IPS-NIHi7 (cell line): ENCODE measurements around the gene TRPM2.
"Not testable (repeated sequence)": the region's sequence is repeated elsewhere in the genome, so short reads cannot be mapped to it uniquely, and the experiment has no call there.

ENCODE experiments used
- DNase-seq: peaks from one replicate; pipeline ENCODE4 v3.0.0; 2012; ENCODE audit warnings: mixed read lengths; ENCODE audit errors: extremely low spot score

Gene TRPM2

GRCh38 chr21:44415073-44416025 is 61.9 kb downstream of the TRPM2 start:
- peak; percentile 43 for DNase-seq

DNA sequence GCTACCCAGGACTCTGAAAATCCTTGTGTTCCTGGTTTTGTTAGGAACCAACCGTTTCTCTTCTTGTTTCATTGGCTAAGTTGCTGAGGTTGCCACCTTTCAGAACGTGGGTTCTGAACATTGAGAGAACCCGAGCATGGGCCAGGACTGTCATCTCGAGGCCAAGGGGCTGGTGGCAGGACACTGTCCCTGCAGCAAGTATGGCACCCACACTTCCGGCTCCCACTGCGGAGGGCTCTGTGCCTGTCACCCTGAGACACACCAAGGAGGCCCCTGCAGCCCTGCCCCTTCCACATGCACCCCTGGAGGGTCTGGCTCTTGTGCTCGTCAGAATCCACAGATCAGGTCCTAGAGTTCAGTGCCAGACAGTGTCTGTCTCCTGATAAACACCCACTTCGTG is 62.8 kb downstream of the TRPM2 start:
- no peak for DNase-seq

DNA sequence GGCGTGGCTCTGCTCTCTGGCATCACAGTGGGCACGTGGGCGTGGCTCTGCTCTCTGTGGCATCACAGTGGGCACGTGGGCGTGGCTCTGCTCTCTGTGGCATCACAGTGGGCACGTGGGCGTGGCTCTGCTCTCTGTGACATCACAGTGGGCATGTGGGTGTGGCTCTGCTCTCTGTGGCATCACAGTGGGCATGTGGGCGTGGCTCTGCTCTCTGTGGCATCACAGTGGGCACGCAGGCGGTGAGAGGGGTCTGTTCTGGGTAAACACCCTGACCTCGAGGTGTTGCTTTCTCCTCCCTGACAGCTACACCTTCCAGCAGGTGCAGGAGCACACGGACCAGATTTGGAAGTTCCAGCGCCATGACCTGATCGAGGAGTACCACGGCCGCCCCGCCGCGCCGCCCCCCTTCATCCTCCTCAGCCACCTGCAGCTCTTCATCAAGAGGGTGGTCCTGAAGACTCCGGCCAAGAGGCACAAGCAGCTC is 64.2 kb downstream of the TRPM2 start:
- not testable (repeated sequence) for DNase-seq

DNA sequence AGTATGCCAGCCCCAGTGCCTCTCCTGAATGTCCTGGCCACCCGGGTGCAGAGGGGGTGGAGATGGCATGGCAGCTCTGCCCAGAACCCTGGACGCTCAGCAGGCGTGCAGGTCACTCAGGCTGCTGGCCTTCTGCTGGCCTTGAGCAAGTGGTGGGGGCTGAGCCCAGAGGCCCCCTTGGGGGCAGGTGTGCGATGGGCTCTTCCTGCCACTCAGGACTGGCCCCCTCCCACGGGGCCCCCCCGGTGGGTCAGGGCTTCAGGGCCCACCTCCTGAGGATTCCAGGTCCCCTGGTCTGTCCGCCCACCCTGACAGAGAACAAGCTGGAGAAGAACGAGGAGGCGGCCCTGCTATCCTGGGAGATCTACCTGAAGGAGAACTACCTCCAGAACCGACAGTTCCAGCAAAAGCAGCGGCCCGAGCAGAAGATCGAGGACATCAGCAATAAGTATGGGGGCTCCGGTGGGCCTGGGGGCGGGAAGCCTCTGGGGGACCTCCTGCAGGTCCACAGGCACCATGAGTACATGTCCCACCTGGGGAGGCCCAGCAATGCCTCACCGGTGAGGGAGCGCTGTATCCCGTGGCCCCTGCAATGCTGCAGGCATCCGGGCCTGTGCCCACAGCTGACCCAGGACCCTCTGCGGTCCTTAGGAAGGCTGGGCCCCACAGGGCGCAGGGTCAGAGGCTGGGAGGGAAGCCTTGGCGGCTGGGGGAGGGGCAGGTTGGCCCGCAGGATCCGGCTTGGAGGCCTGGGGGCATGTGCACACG is 64.9 kb downstream of the TRPM2 start:
- no peak for DNase-seq

- DNase-seq = no peak
These were observed 65.4 kb downstream of the TRPM2 start for GRCh38 chr21:44418876-44419230.

- DNase-seq = no peak
These were observed 66.3 kb downstream of the TRPM2 start for GRCh38 chr21:44419679-44420078.

DNA sequence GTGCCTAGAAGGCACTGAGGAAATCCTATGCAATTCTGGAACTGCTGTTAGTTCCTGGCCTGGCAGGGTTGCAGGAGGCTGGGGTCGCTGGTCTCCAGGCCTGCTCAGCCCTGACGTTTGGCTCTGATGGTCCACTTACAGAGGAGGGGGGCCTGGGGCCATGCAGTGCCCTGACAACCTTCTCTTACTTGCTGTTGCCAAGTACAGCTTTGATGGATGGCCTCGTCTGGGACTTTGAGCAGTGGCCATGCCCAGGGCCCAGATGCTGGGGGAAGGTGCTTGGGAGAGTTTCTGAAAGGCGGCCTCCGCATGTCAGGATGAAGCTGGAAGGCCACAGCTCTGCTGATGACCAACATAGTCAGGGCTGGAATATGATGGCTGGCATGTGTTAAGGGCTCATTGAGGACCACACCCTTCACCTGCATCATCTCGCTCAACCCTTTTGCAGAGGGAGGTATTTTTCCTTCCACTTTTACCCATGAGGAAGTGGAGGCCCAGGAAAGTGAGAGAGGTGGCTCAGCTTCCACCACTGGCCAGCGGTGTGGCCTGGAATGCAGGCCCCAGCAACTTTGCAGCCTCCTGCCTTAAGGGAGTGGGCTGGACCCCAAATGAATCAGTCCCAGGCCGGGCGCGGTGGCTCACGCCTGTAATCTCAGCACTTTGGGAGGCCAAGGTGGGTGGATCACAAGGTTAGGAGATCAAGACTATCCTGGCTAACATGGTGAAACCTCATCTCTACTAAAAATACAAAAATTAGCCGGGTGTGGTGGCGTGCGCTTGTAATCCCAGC is 67.2 kb downstream of the TRPM2 start:
- DNase-seq = no peak

DNA sequence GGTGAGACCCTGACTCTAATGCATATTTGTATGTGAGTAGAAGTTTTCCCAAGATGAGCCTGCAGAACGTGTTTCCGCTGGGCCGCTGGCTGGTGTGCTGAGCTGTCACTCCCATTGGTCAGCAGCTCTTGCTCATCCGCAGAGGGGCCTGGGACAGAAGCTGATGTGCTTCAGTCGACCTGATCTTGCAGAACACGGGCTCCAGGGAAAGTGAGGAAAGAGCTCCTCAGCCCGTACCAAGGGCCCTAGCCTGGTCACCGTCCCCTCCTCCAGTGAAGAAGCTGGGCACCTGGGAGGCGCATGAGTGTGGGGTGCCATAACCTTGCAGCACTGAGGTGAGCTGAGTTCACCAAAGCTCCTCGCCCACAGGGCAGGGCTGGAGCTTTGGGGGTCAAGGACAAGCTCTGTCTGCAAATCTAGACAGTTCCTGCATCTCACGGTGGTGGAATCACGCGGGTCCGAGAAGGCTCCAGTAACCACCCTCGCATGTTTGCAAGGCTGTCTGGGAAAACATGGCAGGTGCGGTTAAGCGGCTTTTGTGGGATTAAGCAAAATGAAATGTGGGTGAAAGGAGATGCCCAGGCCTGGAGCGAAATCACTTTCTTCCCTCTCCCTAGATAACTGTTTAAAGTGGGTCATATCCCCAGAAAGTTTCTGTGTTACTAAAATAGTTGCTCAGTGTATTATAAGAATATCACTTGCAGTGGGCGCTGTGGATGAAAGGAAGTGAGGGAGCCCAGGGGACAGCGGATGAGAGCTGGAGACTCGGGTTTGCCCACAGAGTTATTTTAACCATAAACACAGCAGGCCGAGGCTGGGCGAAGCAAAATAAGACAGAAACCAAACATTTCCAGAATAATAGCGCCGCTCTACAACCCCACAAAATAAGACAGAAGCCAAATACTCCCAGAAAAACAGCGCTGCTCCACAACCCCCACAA is 68.8 kb downstream of the TRPM2 start:
- DNase-seq = no peak

- DNase-seq = no peak
These were observed 69.9 kb downstream of the TRPM2 start for GRCh38 chr21:44423312-44423821.

GRCh38 chr21:44423941-44424607 is 70.7 kb downstream of the TRPM2 start:
- no peak for DNase-seq

DNA sequence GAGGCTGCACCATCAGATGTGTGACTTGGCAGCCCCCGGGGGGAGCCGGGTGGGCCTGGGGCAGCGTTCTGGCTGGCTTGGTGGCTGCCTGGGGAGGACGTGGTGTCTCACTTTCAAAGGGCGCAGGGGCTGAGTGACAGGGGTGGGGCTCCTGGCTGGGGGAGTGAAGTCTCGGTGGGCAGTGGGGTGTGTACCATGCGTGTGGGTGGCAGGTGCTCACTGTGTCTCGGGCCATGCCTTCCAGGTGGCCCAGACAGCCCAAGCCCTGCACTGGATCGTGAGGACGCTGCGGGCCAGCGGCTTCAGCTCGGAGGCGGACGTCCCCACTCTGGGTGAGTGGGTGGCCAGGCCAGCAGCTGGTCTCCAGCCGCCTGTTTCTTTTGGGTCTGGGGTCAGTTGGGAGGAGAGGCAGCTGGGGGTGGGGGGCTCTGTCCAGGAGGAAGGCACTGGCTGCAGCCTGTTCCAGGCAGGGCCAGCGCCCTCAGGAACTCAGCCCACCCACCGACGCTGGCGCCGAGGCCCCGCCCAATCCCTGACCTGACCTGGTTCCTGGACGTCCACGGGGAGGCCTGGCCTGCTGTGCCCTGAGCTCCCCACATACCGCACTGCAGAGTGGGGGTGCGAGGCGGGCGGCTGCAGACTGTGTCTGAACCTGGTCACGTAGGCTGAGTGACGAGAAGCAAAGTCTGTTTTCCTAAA is 71.3 kb downstream of the TRPM2 start:
- no peak for DNase-seq

- DNase-seq = no peak
These were observed 72.0 kb downstream of the TRPM2 start for GRCh38 chr21:44425307-44425894.

GRCh38 chr21:44425895-44426662 is 72.7 kb downstream of the TRPM2 start:
- no peak for DNase-seq

DNA sequence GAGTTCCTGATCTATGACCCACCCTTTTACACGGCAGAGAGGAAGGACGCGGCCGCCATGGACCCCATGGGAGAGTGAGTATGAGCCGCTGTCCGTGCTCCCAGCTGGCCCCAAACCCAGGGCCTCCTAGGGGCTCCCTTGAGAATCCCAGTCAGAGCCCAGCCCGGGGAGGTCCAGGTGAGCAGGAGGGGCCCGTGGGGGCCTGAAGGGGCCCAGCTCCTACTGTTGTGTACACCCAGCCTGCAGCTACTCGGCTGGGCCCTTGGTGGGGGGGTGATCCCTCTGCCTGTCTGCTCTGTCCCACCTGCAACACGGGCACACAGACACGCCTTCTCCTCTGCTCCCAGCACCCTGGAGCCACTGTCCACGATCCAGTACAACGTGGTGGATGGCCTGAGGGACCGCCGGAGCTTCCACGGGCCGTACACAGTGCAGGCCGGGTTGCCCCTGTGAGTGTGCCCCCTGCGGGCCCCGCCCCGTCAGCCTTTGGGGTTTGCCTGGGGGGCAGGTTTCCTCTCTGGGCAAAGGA is 73.3 kb downstream of the TRPM2 start:
- DNase-seq = no peak

- no peak for DNase-seq
These were observed 74.1 kb downstream of the TRPM2 start for GRCh38 chr21:44427241-44428120.

DNA sequence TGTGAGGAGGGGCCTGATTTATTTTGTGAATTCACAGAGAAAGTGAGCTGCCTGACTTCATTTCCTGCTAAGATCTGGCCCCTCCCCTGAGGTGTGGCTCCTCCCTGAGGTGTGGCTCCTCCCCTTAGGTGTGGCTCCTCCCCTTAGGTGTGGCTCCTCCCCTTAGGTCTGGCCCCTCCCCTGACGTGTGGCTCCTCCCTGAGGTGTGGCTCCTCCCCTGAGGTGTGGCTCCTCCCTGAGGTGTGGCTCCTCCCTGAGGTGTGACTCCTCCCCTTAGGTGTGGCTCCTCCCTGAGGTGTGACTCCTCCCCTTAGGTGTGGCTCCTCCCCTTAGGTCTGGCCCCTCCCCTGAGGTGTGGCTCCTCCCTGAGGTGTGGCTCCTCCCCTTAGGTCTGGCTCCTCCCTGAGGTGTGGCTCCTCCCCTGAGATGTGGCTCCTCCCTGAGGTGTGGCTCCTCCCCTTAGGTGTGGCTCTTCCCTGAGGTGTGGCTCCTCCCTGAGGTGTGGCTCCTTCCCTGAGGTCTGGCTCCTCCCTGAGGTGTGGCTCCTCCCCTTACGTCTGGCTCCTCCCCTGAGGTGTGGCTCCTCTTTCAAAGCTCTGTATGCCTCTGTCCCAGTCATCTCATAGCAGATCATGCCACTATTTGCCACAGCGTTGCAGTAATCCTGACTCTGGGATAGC is 75.0 kb downstream of the TRPM2 start:
- peak; percentile 72 for DNase-seq
